Activated T-helper 1 cell treated with Interleukin-2 at 50 U/mL for 16 hours (primary cell): ENCODE data around the gene NAA10.
A peak's percentile ranks its signal among the peaks of the same experiment; 100 is the strongest.

ENCODE experiments used
- DNase-seq: peaks from one replicate; pipeline ENCODE4 v3.0.0-alpha.2; 2020; ENCODE audit warnings: low read depth

Gene NAA10

DNA sequence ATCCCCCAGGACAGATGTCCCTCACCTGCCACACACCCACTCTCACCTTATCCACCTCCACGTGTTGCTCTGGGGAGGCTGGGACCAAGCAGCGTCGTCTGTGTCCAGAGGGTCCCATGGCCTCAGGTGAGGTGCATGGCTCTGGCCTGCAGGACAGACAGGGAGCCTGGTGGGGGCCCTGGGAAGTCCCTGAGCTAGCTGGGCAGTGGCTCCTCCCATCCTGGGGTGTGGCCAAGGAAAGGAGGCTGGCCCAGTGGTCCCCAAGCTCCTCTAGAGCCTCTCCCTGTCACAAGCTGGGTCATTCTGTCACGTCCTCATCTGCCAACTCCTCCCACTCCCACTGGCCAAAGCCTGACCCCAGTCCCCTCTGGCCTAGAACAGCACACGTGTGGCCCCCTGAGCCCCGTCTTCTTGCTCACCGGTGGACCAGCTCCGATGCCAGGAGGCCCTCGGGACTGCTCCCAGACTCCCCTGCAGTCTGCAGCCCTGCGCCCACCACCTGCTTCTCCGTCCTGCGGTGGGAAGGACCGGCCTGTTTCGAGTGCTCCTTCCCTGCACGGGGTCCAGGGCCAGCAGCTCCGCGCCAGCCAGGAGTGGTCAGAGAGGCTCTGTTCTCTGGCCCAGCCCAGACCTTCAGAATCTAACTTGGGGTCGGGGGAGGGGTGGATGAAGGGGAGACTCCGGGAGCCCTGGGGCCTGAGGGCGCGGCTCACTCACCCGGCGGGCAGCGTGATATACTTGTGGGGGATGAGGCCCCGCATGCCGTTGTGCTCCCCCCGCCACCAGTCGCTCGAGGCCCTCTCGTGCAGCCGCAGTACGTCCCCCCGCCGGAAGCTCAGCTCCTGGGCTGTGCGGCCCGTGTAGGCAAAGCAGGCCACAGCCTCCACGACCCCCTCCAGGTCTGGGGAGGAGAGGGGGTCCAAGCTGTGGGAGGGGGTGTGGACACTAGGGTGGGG lies 25.5 kb downstream of the NAA10 start:
- DNase-seq = no peak

DNA sequence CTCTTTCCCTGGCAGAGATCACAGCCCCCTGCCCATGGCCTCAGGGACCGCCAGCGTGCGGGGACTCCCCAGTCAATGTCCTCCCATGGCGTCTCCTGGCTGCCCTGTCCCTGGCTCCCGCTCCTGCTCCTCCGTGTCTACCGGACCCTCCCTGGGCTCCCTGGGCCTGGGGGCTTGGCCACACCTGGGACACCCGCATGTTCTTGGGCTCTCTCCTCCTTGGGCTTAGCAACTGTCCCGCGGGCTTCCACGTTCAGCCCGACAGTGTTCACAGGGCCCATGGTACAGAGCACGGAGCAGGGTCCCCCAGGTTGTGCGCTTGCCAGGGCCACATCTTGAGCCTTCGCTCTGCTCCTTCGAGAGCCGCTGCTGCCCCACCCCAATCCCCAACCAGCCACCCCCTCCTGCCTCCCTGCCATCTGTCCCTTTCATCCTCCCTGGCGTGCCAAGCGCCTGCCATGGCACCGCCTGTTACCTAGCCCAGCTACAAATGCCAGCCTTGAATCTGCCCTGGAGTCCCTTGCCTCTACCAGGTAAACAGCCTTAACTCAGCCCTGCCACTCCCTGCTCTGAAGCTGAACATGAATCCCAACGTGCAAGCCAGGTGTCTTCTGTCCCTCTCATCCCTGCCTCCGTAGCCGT lies 26.5 kb downstream of the NAA10 start:
- no peak for DNase-seq

DNA sequence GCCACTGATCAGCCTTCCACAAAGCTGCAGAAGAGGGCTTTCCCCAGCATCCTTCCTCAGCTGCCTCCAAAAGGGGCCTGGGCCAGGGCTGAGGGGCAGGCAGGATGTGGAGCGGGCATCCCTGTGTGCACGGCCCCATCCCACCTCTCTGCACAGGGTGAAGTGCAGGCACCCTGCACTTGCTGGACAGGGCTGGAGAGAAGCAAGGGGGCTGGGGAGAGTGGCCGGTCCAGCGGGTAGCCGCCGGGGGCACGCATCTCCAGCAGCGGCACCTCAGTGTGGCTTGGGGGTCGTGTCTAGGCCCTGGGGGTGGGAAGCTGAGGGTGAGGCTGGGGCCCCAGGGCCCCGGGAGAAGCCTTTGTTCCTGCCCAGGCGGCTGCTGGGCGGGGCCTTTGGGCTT lies 27.4 kb downstream of the NAA10 start:
- DNase-seq = no peak

DNA sequence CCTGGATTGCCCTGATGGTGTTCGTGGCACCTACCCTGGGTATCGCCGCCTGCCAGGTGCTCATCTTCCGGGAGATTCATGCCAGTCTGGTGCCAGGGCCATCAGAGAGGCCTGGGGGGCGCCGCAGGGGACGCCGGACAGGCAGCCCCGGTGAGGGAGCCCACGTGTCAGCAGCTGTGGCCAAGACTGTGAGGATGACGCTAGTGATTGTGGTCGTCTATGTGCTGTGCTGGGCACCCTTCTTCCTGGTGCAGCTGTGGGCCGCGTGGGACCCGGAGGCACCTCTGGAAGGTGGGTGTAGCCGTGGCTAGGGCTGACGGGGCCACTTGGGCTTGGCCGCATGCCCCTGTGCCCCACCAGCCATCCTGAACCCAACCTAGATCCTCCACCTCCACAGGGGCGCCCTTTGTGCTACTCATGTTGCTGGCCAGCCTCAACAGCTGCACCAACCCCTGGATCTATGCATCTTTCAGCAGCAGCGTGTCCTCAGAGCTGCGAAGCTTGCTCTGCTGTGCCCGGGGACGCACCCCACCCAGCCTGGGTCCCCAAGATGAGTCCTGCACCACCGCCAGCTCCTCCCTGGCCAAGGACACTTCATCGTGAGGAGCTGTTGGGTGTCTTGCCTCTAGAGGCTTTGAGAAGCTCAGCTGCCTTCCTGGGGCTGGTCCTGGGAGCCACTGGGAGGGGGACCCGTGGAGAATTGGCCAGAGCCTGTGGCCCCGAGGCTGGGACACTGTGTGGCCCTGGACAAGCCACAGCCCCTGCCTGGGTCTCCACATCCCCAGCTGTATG lies 28.5 kb downstream of the NAA10 start:
- DNase-seq = no peak

DNA sequence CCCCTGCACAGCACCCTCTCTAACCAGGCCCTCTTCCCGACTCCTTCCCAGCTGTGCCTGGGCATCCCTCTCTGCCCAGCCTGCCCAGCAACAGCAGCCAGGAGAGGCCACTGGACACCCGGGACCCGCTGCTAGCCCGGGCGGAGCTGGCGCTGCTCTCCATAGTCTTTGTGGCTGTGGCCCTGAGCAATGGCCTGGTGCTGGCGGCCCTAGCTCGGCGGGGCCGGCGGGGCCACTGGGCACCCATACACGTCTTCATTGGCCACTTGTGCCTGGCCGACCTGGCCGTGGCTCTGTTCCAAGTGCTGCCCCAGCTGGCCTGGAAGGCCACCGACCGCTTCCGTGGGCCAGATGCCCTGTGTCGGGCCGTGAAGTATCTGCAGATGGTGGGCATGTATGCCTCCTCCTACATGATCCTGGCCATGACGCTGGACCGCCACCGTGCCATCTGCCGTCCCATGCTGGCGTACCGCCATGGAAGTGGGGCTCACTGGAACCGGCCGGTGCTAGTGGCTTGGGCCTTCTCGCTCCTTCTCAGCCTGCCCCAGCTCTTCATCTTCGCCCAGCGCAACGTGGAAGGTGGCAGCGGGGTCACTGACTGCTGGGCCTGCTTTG lies 29.2 kb downstream of the NAA10 start:
- DNase-seq = no peak

DNA sequence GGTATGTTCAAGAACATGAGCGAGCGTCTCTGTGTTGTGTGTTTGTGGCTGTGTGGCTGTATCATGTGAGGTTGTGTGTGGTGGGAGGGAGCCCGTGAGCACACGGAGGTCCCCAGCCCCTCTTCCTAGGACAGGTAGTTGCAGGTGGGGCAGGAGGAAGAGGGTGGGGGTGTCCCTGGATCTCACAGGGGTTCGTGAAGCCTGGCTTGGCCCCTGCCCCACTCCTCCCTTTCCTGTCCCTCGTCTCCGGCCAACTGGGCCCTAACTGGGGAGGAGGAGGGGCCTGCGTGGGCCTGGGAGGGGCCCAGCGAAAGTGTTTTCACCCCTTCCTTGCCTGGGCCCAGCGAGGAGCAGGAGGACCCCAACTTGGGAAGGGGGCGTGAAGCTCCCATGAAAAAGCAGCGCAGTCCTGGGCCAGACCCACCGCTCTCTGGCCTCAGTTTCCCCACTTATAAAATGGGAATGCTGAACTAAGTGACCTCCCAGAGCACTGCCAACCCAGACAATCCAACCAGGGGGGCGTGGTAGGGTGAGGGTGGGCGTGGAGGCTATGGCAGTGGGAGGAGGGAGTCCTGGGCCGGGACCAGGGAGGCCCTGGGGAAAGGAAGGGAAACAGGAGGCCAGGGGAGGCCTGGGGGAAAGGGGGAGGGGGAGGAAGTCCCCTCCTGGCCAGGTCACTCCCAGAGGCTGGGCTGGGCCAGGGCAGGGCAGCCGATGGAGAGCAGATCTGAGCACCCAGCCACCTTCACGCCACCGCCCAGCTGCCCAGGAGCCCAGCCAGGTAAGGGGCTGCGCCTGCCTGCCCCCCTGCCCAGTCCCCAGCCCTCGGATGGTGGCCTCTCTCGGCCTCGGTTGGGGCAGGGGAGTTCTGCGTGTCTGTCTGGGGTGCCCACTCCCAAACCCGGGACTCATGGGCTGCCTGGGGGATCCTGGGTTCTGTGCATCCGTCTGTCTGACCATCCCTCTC lies 30.6 kb downstream of the NAA10 start, which contains the start of gene AVPR2:
Gene AVPR2 (plus strand): TSS at position 683 of the 967 bp plus-strand sequence. CDS start 473 bp downstream, outside the sequence.
- DNase-seq = no peak

DNA sequence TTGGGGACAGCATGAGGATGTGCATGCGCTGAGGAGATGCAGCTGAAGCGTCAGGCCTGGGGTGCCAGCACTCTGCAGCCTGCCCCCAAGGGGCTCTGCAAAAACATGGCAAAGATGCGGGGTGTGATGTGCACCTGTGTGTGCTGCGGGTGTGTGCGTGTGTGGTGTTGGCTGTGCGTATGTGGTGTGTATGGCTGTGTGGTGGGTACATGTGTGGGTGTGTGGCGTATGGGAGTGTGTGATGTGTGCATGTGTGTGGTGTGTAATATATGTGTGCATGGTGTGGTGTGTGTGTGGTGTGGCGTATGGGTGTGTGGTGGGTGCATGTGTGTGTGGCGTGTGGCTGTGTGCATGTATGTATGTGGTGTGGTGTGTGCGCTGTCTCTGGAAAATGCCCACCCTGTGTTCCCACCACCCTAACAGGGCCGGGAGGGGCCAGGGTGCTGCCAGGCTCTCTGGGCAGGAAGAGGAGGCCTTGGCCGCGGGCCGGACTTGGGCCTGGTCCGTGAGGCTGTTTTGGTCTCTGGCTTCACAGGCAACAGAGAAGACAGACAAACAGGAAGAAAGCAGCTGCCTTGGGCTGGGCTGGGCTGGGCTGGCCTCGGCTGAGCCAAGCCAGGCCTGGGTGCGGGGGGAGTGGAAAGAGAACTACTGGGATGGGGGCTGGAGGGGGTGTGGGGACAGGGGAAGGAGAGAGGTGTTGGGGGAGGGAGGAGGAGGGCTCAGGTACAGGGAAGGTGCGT lies 31.4 kb downstream of the NAA10 start:
- no peak for DNase-seq

DNA sequence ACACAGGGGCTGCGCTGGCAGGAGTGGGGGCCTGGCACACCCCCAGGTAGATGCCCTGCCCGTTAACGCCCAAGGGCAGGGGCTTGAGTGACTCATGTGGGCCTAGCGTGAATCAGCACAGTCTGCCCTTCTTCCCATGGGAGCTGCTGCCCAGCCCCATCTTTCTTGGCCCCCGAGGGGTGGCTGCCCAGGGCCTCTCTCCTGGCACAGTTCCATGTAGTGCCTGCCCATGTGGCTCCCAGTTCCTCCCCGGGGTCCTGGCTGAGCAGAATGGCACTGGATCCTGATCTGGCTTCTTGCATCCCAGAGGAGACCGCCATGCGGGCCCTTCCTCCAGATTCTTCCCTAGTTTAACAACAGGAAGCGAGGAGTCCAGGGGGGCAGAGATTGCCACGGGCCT lies 32.5 kb downstream of the NAA10 start:
- no peak for DNase-seq

DNA sequence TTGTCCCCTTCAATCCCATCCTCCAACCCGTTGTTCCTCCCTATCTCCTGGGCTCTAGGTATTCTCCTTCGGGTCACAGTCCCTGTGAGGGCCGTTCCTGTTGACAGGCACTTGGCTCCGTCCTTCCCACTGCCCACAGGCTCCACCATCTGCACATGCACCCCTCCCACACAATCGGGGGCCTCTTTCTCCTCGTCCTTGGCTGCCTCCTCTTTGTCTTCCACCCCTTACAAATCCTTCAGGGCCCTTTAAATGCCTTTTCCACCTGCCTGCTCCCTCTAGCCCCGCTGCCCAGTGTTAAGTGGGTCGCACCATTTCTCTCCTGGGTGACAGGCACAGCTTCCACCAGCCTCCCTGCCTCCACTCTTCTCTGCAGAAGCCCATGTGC lies 33.1 kb downstream of the NAA10 start:
- no peak for DNase-seq

DNA sequence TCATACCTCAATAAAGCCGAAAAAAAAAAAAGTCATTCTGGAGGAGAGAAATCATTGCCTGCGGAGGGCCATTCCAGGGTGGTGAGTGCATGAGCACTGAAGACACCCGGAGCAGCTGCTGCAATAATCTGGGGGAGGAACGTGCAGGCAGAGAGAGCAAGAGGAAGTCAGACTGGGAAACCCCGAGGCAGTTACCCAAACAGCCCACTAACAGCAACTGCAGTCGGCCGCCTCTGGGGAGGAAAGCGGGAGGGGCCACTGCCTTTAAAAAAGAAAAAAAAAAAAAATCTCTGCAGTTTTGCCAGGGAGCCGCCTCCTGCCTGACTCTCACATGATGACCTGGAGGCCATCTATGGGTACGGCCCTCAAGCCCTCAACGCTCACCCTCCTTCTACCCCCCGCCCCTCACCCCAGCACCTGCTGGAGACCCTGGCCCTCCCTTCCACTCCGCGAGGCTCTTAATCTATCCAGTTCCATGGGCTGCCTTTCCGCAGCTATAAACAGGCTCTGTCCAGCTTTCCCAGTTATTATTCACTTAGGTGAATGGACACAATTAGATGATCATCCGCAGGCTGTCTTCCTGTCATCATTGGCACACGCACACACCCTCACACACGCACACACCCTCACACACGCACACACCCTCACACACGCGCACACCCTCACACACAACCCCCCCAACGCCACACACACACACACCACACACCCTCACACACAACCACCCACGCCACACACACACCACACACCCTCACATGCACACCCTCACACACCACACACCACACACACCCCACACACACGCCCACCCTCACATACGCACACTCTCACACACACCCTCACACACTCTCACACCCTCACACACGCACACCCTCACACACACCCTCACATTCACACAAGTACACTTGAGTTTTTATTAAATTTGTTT lies 33.7 kb downstream of the NAA10 start:
- DNase-seq = peak; percentile 37

DNA sequence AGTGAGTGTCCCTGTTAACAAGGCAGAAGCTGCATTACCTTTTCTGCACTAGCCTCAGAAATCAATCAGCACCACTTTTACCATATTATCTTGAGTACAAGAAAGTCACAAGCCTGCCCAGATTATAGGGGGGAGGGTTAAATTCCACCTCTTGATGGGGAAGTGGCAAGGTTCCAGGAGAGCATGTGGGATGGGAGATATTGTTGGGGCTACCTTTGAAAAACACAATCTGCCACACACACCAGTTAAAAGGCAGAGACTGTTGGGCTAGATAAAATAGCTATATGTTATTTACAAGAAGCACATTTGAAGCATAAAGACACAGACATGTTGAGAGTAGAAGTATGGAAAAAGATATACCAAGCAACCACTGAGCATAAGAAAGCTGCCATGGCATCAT lies 36.9 kb downstream of the NAA10 start:
- DNase-seq = no peak

DNA sequence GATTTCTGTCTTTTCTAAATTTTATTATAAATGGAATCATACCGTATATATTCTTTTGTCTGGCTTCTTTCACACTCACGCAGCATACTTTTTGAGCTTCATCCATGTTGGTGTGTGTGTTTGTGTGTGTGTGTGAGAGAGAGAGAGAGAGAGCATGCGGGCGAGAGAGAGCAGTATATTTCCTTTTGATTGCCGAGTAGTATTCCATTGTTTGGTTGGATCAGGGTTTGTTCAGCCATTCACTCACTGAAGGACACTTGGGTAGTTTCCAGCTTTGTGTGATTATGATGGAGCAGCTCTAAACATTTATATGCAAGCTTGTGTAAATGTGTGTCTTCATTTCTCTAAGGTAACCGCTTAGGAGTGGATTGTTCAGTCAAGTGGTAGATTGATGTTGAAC lies 45.7 kb downstream of the NAA10 start:
- no peak for DNase-seq

DNA sequence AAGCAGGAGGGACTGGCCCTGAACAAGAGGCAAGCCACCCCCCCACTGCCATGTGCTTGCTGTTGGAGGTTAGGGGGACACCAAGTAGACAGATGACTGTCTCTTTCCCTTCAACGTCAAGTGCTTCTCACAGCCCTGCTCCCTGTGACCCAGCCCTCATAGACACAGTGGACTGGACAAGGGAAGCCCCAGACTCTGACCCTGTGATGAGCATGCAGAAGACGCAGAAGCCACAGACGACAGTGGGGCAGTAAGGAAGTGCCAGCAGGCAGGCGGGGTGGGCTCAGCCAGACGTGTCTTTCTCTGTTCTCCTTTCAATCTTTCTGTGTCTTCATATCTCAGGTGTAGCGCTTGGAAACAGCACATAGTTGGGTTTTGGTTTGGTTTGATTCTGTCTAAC lies 46.5 kb downstream of the NAA10 start:
- DNase-seq = no peak

DNA sequence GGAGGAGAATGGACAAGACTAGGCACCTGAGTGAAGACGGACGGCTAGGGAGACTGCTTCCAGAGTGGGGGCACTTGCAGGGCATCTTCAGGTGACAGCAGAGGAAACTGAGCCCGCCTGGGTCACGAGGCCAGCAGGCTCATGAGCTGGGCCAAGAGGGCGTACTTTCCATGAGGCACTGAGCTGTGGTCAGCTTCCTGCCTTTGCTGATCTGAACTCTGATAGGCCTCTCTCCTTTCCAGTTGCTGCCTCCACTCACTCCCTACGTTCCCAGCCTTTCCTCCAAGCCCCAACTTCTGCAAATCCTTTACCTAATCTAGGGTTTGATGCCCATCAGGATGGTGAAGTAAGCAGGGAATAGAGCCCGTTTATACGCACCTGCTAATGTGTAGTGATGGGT lies 47.5 kb downstream of the NAA10 start:
- no peak for DNase-seq

DNA sequence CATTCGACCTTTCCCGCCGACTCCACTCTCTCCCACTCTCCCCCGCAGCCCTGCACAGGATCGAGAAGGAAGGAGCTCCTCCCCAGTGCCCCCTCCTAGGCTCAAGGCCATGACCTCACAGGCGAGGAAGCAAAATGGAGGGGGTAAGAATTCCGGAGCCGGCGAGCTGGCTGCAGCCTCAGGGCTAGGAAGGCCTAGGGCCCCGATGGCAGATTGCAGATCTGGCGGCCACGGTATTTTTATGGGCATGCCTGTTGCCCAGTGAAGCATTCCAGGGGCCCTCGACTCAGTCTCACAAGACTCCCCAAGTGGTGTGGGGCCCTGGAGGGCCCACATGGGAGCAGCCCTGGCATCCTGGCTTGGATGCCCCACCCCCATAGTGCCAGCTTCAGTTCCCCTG lies 47.9 kb downstream of the NAA10 start:
- no peak for DNase-seq

DNA sequence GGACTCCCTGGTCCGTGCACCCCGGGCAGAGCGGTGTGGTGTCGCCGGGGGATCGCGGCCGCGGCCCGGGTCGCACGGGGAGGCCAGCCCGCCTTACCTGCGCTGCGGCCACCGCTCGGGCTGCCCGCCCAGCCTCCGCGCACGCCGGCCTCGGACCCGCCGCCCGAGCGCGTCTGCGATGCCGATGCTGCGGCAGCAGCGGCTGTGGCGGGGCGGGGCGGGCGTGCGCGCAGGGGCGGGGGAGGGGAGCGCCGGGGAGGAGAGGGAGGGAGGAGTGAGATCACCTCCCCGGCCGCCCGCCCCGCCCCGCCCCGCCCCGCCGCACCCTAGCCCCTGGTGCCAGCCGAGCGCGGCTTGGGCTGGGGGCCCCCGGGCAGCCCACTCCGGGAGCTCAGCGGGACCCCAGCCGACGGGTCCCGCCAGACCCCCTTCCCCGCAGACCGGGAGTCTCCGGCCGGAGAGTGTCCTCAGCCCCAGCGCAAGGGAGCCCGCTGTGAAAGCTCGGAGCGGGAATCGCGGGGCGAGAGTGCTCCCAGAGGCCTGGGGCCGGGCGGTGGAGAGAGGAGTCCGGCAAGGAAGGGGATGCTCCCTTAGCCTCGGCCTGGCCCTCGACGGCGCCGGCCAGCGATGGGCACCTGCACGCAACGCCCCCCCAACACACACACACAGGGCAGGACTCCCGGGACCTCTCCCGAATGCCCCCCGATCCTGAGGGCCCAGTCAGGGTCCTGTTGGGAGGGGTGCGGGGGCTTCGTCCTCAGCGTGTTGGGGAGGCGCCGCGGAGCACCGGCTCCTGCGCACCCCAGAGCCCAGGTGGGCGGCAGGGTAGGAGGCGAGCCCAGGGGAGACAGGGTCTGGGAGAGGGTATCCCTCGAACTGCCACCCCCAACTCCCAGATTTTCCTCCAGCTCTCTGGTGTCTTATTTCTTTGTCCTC lies 48.6 kb downstream of the NAA10 start, which contains the start of gene L1CAM:
Gene L1CAM (minus strand): TSS at position 206 of the 936 bp plus-strand sequence. CDS start 10,337 bp downstream, outside the sequence.
- DNase-seq = no peak

DNA sequence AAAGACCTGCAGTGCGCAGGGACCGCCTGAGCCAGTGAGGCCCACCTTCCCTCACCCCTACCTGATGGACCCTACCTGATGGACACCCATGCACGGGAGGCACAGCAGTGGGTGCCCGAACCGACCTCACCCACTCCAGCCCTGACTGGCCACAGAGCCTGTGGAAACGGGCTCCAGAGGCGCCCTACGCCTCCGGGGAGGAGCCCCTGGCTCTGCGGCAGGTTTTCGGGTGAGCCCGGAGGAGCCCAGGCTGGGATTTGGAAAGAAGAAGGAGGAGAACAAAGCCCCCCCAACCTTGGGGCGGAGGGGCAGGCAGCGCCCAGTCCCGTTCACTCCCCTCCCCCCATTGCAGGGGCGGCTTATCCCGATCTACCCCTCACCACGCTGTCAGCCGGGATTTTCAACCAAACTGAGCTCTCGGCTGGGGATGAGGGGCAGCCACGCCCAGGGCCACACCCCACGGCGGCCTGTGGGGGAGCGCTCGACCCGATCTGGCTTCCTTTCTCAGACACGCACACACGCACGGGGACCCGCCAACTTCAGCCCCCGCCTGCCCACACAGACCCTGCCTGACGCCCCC lies 49.5 kb downstream of the NAA10 start:
- no peak for DNase-seq
